MM.1S (cell line): Measurements from ENCODE around the gene KIAA1217.

Source experiments
- CTCF ChIP-seq: fragments of 300-600 bp; sonication (generic); IDR thresholded peaks from 2 replicates; pipeline ENCODE4 v1.5.1; 2016; ENCODE audit warnings: antibody characterized with exemption, low read length, mixed read lengths
- EZH2 ChIP-seq: fragments of 300-600 bp; sonication (generic); optimal IDR thresholded peaks from 2 replicates; pipeline ENCODE3; 2017; ENCODE audit warnings: low read depth, mild to moderate bottlenecking, antibody characterized with exemption, low read length, mixed read lengths

- TF ChIP-seq EZH2 = no peak
- peak; percentile 57 for TF ChIP-seq CTCF
Measured at GRCh38 chr10:24552346-24553016, 343.5 kb downstream of the KIAA1217 start.
